ENCODE data around the gene SLC19A1.

Gene SLC19A1

GRCh38 chr21:45511661-45512431 is 30.4 kb downstream of the SLC19A1 start:
- Histone ChIP-seq H3K9me3 (no peaks in the 10 kb centered on the region), H3K36me3 (peaks cover 34 to 71% (median 34%) of the 10 kb centered on the region in 3 donors), H3K27me3 (no peaks in the 10 kb centered on the region), H3K4me1 (peaks cover 0 to 17% (median 0%) of the 10 kb centered on the region in 4 donors), H3K27ac (no peak overlapping the region), H3K4me3 (no peak overlapping the region)
- peak in 1 of 2 donors; percentile 66 for DNase-seq
- intact Hi-C loops (cut with DNase I; ENCODE audit: low total_unique reads): no loop called here
- no peak for TF ChIP-seq CTCF (IDR thresholded peaks at IDR 0.05)

- Histone ChIP-seq H3K4me1 (peaks cover 0 to 17% (median 0%) of the 10 kb centered on the region in 4 donors), H3K27me3 (no peaks in the 10 kb centered on the region), H3K4me3 (no peak overlapping the region), H3K9me3 (no peaks in the 10 kb centered on the region), H3K27ac (no peak overlapping the region), H3K36me3 (peaks cover 41 to 79% (median 42%) of the 10 kb centered on the region in 3 donors)
- peak in 1 of 2 donors; percentile 53 for DNase-seq
- intact Hi-C loops (cut with DNase I; ENCODE audit: low total_unique reads): no loop called here
- no peak for TF ChIP-seq CTCF (IDR thresholded peaks at IDR 0.05)
These were observed 31.2 kb downstream of the SLC19A1 start for GRCh38 chr21:45511007-45511406.

- no peak for DNase-seq
- Histone ChIP-seq H3K4me3 (no peak overlapping the region), H3K4me1 (peaks cover 0 to 17% (median 0%) of the 10 kb centered on the region in 4 donors), H3K9me3 (no peaks in the 10 kb centered on the region), H3K36me3 (peaks cover 46 to 84% (median 47%) of the 10 kb centered on the region in 3 donors), H3K27me3 (no peaks in the 10 kb centered on the region), H3K27ac (no peak overlapping the region)
- no peak for TF ChIP-seq CTCF (IDR thresholded peaks at IDR 0.05)
- intact Hi-C loops (cut with DNase I; ENCODE audit: low total_unique reads): no loop called here
These were observed 31.7 kb downstream of the SLC19A1 start for GRCh38 chr21:45510466-45510955.

- peak in 1 of 2 donors; percentile 67 for DNase-seq
- H3K27ac ChIP-seq: no peak overlapping the region
- intact Hi-C loops (cut with DNase I; ENCODE audit: low total_unique reads): no loop called here
- no peaks in the 10 kb centered on the region for H3K27me3 ChIP-seq
- H3K4me3 ChIP-seq: no peak overlapping the region
- peaks cover 49 to 91% (median 52%) of the 10 kb centered on the region in 3 donors for H3K36me3 ChIP-seq
- no peak for TF ChIP-seq CTCF (IDR thresholded peaks at IDR 0.05)
- H3K4me1 ChIP-seq: peaks cover 0 to 17% (median 0%) of the 10 kb centered on the region in 4 donors
- H3K9me3 ChIP-seq: no peaks in the 10 kb centered on the region
These were observed 32.4 kb downstream of the SLC19A1 start for GRCh38 chr21:45509566-45510465.

GRCh38 chr21:45508607-45509565 is 33.4 kb downstream of the SLC19A1 start:
- Histone ChIP-seq H3K27me3 (no peaks in the 10 kb centered on the region), H3K4me1 (peaks cover 0 to 9% (median 0%) of the 10 kb centered on the region in 4 donors), H3K4me3 (no peak overlapping the region), H3K36me3 (peaks cover 53 to 95% (median 56%) of the 10 kb centered on the region in 3 donors), H3K27ac (no peak overlapping the region), H3K9me3 (no peaks in the 10 kb centered on the region)
- intact Hi-C loops (cut with DNase I; ENCODE audit: low total_unique reads): no loop called here
- DNase-seq: peak in 1 of 2 donors; percentile 64
- no peak for TF ChIP-seq CTCF (IDR thresholded peaks at IDR 0.05)

Measured in tibial artery (tissue), 4 donors.